Thyroid gland (tissue), 4 donors: Measurements from ENCODE around the gene MEPCE.
"Not testable (repeated sequence)": the region's sequence is repeated elsewhere in the genome, so short reads cannot be mapped to it uniquely, and the experiment has no call there.

Experiments used
- POLR2A ChIP-seq, 2 donors: fragments of 450-650 bp; IDR thresholded peaks; one replicate each; pipeline ENCODE4 v1.6.1; 2017; ENCODE audit warnings: antibody characterized with exemption in 2 of 2, mild to moderate bottlenecking in 2 of 2, moderate library complexity in 1 of 2
- TF ChIP-seq, protein P1 (sequence below), 6 experiments: fragments of 200-600 bp in 3 of 6; fragments of 450-650 bp in 3 of 6; sonication (generic) in 3 of 6; IDR thresholded peaks; one replicate each; pipeline ENCODE4 v1.5.1; 2016 to 2019; ENCODE audit warnings: antibody characterized with exemption in 6 of 6, mild to moderate bottlenecking in 2 of 6, inconsistent platforms in 1 of 6, moderate library complexity in 1 of 6

DNA sequence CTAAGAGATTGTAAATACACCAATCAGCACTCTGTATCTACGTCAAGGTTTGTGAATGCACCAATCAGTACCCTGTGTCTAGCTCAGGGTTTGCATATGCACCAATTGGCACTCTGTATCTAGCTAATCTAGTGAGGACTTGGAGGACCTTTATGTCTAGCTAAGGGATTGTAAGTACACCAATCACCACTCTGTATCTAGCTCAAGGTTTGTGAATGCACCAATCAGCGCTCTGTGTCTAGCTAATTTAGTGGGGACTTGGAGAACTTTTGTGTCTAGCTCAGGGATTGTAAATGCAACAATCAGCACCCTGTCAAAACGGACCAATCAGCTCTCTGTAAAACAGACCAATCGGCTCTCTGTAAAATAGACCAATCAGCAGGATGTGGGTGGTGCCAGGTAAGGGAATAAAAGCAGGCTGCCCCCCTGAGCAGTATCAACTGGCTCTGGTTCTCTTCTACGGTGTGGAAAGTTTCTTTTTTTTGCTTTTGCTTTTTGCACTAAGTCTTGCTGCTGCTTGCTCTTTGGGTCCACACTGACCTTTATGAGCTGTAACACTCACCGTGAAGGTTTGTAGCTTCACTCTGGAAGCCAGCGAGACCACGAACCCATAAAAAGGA, 47.3 kb upstream of the MEPCE start:
- TF ChIP-seq, protein P1, sequence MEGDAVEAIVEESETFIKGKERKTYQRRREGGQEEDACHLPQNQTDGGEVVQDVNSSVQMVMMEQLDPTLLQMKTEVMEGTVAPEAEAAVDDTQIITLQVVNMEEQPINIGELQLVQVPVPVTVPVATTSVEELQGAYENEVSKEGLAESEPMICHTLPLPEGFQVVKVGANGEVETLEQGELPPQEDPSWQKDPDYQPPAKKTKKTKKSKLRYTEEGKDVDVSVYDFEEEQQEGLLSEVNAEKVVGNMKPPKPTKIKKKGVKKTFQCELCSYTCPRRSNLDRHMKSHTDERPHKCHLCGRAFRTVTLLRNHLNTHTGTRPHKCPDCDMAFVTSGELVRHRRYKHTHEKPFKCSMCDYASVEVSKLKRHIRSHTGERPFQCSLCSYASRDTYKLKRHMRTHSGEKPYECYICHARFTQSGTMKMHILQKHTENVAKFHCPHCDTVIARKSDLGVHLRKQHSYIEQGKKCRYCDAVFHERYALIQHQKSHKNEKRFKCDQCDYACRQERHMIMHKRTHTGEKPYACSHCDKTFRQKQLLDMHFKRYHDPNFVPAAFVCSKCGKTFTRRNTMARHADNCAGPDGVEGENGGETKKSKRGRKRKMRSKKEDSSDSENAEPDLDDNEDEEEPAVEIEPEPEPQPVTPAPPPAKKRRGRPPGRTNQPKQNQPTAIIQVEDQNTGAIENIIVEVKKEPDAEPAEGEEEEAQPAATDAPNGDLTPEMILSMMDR (IDR thresholded peaks at IDR 0.05), result not testable (repeated sequence)
- TF ChIP-seq POLR2A (IDR thresholded peaks at IDR 0.05), result not testable (repeated sequence)
